IMR-90 (cell line): ENCODE measurements around the gene MARK2. TPM values are rescaled to one million over a fixed set of nuclear protein-coding genes. Genes with fewer than 3 reads are reported as not detected.
A peak's percentile ranks its signal among the peaks of the same experiment; 100 is the strongest.

Source experiments
- ATAC-seq: fragments of 200-7000 bp; cut with Tn5 transposase; 2 replicates; pipeline ENCODE4 v1.9.1; 2020; ENCODE audit warnings: low read depth, mild to moderate bottlenecking, moderate library complexity
- BruUV-seq: library from RNA; stranded (reverse); fragments of 400-500 nt; replicated peaks from 2 replicates; lab custom pipeline; 2021; lab: Mats Ljungman, UMichigan
- CTCF ChIA-PET: fragments of 300-600 bp; formaldehyde crosslinking; extraction: SDS; loops from one replicate; lab custom pipeline; 2021; ENCODE audit warnings: antibody characterized with exemption; lab: Yijun Ruan, JAX
- POLR2A ChIA-PET: fragments of 300-600 bp; sonication (Branson Sonifier 250); formaldehyde crosslinking; loops from one replicate; lab custom pipeline; 2022; ENCODE audit warnings: antibody characterized with exemption; ENCODE audit not compliant: unreplicated experiment; lab: Charles Lee
- DNase-seq: peaks from one replicate; pipeline ENCODE4 v3.0.0; 2013
- H2AFZ ChIP-seq: replicated peaks from 2 replicates; pipeline ENCODE3; 2013; ENCODE audit warnings: low read length, mild to moderate bottlenecking; ENCODE audit not compliant: poor library complexity
- H2AK5ac ChIP-seq: 2 replicates; pipeline ENCODE4 v1.6.1; 2013; ENCODE audit warnings: low read depth, low read length, inconsistent platforms
- H2AK9ac ChIP-seq: replicated peaks from 2 replicates; pipeline ENCODE3; 2013; ENCODE audit warnings: mild to moderate bottlenecking, low read depth, low read length, moderate library complexity; ENCODE audit not compliant: poor library complexity
- H2BK120ac ChIP-seq: 2 replicates; pipeline ENCODE4 v1.6.1; 2013; ENCODE audit warnings: low read depth, low read length, inconsistent platforms
- H2BK15ac ChIP-seq: 3 replicates; pipeline ENCODE4 v1.6.1; 2013; ENCODE audit warnings: low read depth, low read length, inconsistent platforms
- H2BK20ac ChIP-seq: 2 replicates; pipeline ENCODE4 v1.6.1; 2013; ENCODE audit warnings: low read depth, mild to moderate bottlenecking, inconsistent platforms, low read length, moderate library complexity
- H2BK5ac ChIP-seq: 2 replicates; pipeline ENCODE4 v1.6.1; 2013; ENCODE audit warnings: mild to moderate bottlenecking, low read depth, low read length, inconsistent platforms; ENCODE audit not compliant: poor library complexity, severe bottlenecking
- H3K14ac ChIP-seq: replicated peaks from 2 replicates; pipeline ENCODE4 v1.6.1; 2013; ENCODE audit warnings: low read depth, low read length, inconsistent platforms
- H3K18ac ChIP-seq: 2 replicates; pipeline ENCODE4 v1.6.1; 2013; ENCODE audit warnings: low read depth, low read length, control low read depth
- H3K23ac ChIP-seq: 2 replicates; pipeline ENCODE4 v1.6.1; 2013; ENCODE audit warnings: low read depth, low read length, inconsistent platforms
- H3K27ac ChIP-seq: 2 replicates; pipeline ENCODE4 v1.5.1; 2013; ENCODE audit warnings: mild to moderate bottlenecking, control low read depth, low read length; ENCODE audit not compliant: insufficient read depth
- H3K27me3 ChIP-seq: 2 replicates; pipeline ENCODE4 v1.6.1; 2013; ENCODE audit warnings: low read length; ENCODE audit not compliant: control insufficient read depth, insufficient read depth
- H3K36me3 ChIP-seq: 2 replicates; pipeline ENCODE4 v1.6.1; 2013; ENCODE audit warnings: low read length, mixed read lengths; ENCODE audit not compliant: control insufficient read depth, insufficient read depth
- H3K4ac ChIP-seq: 2 replicates; pipeline ENCODE4 v1.6.1; 2013; ENCODE audit warnings: low read depth, low read length, inconsistent platforms
- H3K4me1 ChIP-seq: 2 replicates; pipeline ENCODE4 v1.6.1; 2013; ENCODE audit warnings: low read length, mixed read lengths; ENCODE audit not compliant: control insufficient read depth, insufficient read depth
- H3K4me2 ChIP-seq: 2 replicates; pipeline ENCODE4 v1.6.1; 2013; ENCODE audit warnings: low read depth, mild to moderate bottlenecking, control low read depth, low read length, moderate library complexity
- H3K4me3 ChIP-seq: 2 replicates; pipeline ENCODE4 v1.5.1; 2013; ENCODE audit warnings: low read depth, mild to moderate bottlenecking, control low read depth, low read length, moderate library complexity; ENCODE audit not compliant: insufficient read depth
- H3K56ac ChIP-seq: 2 replicates; pipeline ENCODE4 v1.6.1; 2013; ENCODE audit warnings: low read length, inconsistent platforms; ENCODE audit not compliant: insufficient read depth; ENCODE audit errors: extremely low read depth
- H3K79me1 ChIP-seq, 2 experiments: 2 replicates each; pipeline ENCODE4 v1.6.1; 2013; ENCODE audit warnings: low read length in 2 of 2, inconsistent platforms in 1 of 2, low read depth in 1 of 2
- H3K9ac ChIP-seq: 2 replicates; pipeline ENCODE4 v1.6.1; 2013; ENCODE audit warnings: low read depth, low read length, control low read depth
- H3K9me1 ChIP-seq: 2 replicates; pipeline ENCODE4 v1.6.1; 2013; ENCODE audit warnings: low read length, inconsistent platforms; ENCODE audit not compliant: insufficient read depth
- H3K9me3 ChIP-seq: 2 replicates; pipeline ENCODE4 v1.6.1; 2013; ENCODE audit warnings: low read length; ENCODE audit not compliant: control insufficient read depth, insufficient read depth
- H4K20me1 ChIP-seq: 2 replicates; pipeline ENCODE4 v1.6.1; 2013; ENCODE audit warnings: low read length, inconsistent platforms; ENCODE audit not compliant: insufficient read depth
- H4K5ac ChIP-seq: 2 replicates; pipeline ENCODE4 v1.6.1; 2013; ENCODE audit warnings: mild to moderate bottlenecking, low read depth, low read length, control low read depth
- H4K8ac ChIP-seq, 2 experiments: 2 replicates each; pipeline ENCODE4 v1.6.1; 2013; ENCODE audit warnings: low read depth in 2 of 2, low read length in 2 of 2, control low read depth in 1 of 2, inconsistent platforms in 1 of 2
- H4K91ac ChIP-seq: 2 replicates; pipeline ENCODE4 v1.6.1; 2013; ENCODE audit warnings: low read depth, low read length, inconsistent platforms; ENCODE audit not compliant: insufficient read depth
- BHLHE40 ChIP-seq: fragments of 150-350 bp; IDR thresholded peaks from 2 replicates; pipeline ENCODE4 v1.6.1; 2016; ENCODE audit warnings: mild to moderate bottlenecking, low read depth, low read length
- CEBPB ChIP-seq: IDR thresholded peaks from 2 replicates; pipeline ENCODE4 v1.6.1; 2012; ENCODE audit warnings: low read depth, low read length, improper control_type of control experiment
- CHD1 ChIP-seq: IDR thresholded peaks from 2 replicates; pipeline ENCODE4 v1.6.1; 2012; ENCODE audit warnings: low read depth, low read length, improper control_type of control experiment
- ELK1 ChIP-seq: fragments of 150-350 bp; IDR thresholded peaks from 2 replicates; pipeline ENCODE4 v1.6.1; 2016; ENCODE audit warnings: low read depth, mild to moderate bottlenecking, low read length, moderate library complexity, borderline replicate concordance
- MAFK ChIP-seq: IDR thresholded peaks from 2 replicates; pipeline ENCODE4 v1.6.1; 2012; ENCODE audit warnings: low read depth, low read length, improper control_type of control experiment
- MAZ ChIP-seq: IDR thresholded peaks from 2 replicates; pipeline ENCODE4 v1.6.1; 2012; ENCODE audit warnings: low read depth, mild to moderate bottlenecking, low read length, improper control_type of control experiment, moderate library complexity, borderline replicate concordance
- MXI1 ChIP-seq: IDR thresholded peaks from 2 replicates; pipeline ENCODE4 v1.6.1; 2012; ENCODE audit warnings: low read depth, mild to moderate bottlenecking, low read length, moderate library complexity, borderline replicate concordance
- NFE2L2 ChIP-seq: fragments of 150-350 bp; IDR thresholded peaks from 2 replicates; pipeline ENCODE4 v1.6.1; 2016; ENCODE audit warnings: low read depth, mild to moderate bottlenecking, low read length
- POLR2A ChIP-seq: IDR thresholded peaks from 2 replicates; pipeline ENCODE4 v1.6.1; 2012; ENCODE audit warnings: mild to moderate bottlenecking, low read depth, low read length
- RAD21 ChIP-seq: IDR thresholded peaks from 2 replicates; pipeline ENCODE4 v1.6.1; 2012; ENCODE audit warnings: low read length, improper control_type of control experiment
- RCOR1 ChIP-seq: IDR thresholded peaks from 2 replicates; pipeline ENCODE4 v1.6.1; 2012; ENCODE audit warnings: mild to moderate bottlenecking, low read length, improper control_type of control experiment; ENCODE audit not compliant: insufficient replicate concordance
- RFX5 ChIP-seq: IDR thresholded peaks from 2 replicates; pipeline ENCODE4 v1.8.0; 2012; ENCODE audit warnings: low read depth, mild to moderate bottlenecking, low read length, moderate library complexity
- SMC3 ChIP-seq: fragments of 150-350 bp; IDR thresholded peaks from 2 replicates; pipeline ENCODE4 v1.6.1; 2016; ENCODE audit warnings: low read depth, mild to moderate bottlenecking, antibody characterized with exemption, low read length, moderate library complexity
- USF2 ChIP-seq: fragments of 150-350 bp; IDR thresholded peaks from 2 replicates; pipeline ENCODE4 v1.6.1; 2017; ENCODE audit warnings: mild to moderate bottlenecking, antibody characterized with exemption, low read length, low read depth
- WGBS, 2 experiments: methylation state at CpG; one replicate each; pipeline versions ENCODE4 v1.1.5 to v1.1.7; 2013; ENCODE audit warnings: missing lambda C conversion rate in 2 of 2; ENCODE audit not compliant: insufficient read length in 1 of 2; ENCODE audit errors: extremely low coverage in 2 of 2; 5-methylcytosine and 5-hydroxymethylcytosine counted together
- dilution Hi-C: fragments of 300-500 bp; cut with HindIII; formaldehyde crosslinking; loops from one replicate; pipeline ENCODE4 v1.14.3; 2018; ENCODE audit warnings: low sequenced_read_pairs; ENCODE audit not compliant: unreplicated experiment
- in situ Hi-C: fragments of 300-500 bp; cut with MboI; formaldehyde crosslinking; loops from 3 replicates; pipeline ENCODE4 v1.14.3; 2019; ENCODE audit warnings: low sequenced_read_pairs, inconsistent platforms, mixed read lengths
- intact Hi-C: fragments of 100-400 bp; cut with micrococcal nuclease; formaldehyde crosslinking; loops from 2 replicates; pipeline ENCODE4 v1.10.0; 2022
- polyA plus RNA-seq, 3 experiments: library from polyadenylated mRNA; depleted of rRNA; stranded (reverse); fragments of >200 nt; gene quantifications; 2 replicates each; pipeline ENCODE4 v1.2.3, GENCODE V29; 2012; ENCODE audit warnings: low replicate concordance in 1 of 3
- total RNA-seq: library from RNA; depleted of rRNA; stranded (reverse); fragments of >200 nt; gene quantifications from 2 replicates; pipeline ENCODE4 v1.2.3, GENCODE V29; 2012

The MARK2 gene
- total and polyA plus RNA-seq, 2 of the 4 experiments (the other 2 are of a cell fraction), result 6.6 to 17.3 TPM

- Histone ChIP-seq H3K18ac (no peak overlapping the region; the same call in 1 of the 2 replicates), H3K9ac (0 out of 2 replicates have a peak overlapping the region, but pooled peaks have one; percentile 29), H3K9me3 (0 out of 2 replicates have a peak, but pooled peaks cover 2% of the 10 kb centered on the region), H3K14ac (peak overlapping the region; percentile 35; the same call in 1 of the 2 replicates), H4K5ac (peak overlapping the region; percentile 84), H3K79me1 (peaks cover 0 to 4% of the 10 kb centered on the region in 2 experiments; a peak in 1 of 4 replicates), H4K20me1 (no peaks in the 10 kb centered on the region), H2BK5ac (no peak overlapping the region), H3K36me3 (no peaks in the 10 kb centered on the region), H3K4ac (peak overlapping the region; percentile 79), H3K27me3 (peaks cover 12% of the 10 kb centered on the region; the same call in 1 of the 2 replicates), H3K4me2 (no peak overlapping the region), H2BK15ac (peak overlapping the region; percentile 34; the same call in 1 of the 3 replicates), H3K4me1 (peaks cover 31% of the 10 kb centered on the region), H2AK9ac (peak overlapping the region; percentile 72), H2AK5ac (peak overlapping the region; percentile 70; the same call in 1 of the 2 replicates), H3K56ac (no peak overlapping the region), H4K91ac (peak overlapping the region; percentile 46; the same call in 1 of the 2 replicates), H2BK120ac (peak overlapping the region; percentile 74), H2AFZ (peak overlapping the region; percentile 91), H3K4me3 (no peak overlapping the region), H2BK20ac (no peak overlapping the region), H3K27ac (no peak overlapping the region), H3K9me1 (peaks cover 6% of the 10 kb centered on the region), H3K23ac (no peak overlapping the region), H4K8ac (peak overlapping the region; percentile 83 to 87; a peak in 3 of 4 replicates)
- dilution Hi-C loops, result no loop called here
- ChIA-PET POLR2A (no interaction called here), CTCF (interaction anchor here (0.6 kb wide), 1 partner anchor 18 kb away, joined by 3 read pairs; no protein-coding TSS in a partner anchor)
- intact Hi-C loops, result no loop called here
- in situ Hi-C loops, result no loop called here
- DNase-seq, result no peak
- ATAC-seq, result no peak
- BruUV-seq, result no TSS peak
- 39% methylated on average over 22 of the region's 41 CpGs; no CpG with 5 or more reads in 1 of the 2 experiments for WGBS, 2 experiments
- TF ChIP-seq MAZ (no peak), RAD21 (no peak), SMC3 (no peak), CHD1 (no peak), RCOR1 (no peak), MAFK (no peak), POLR2A (no peak), USF2 (no peak), MXI1 (no peak), ELK1 (no peak), NFE2L2 (no peak), CEBPB (no peak), RFX5 (no peak), BHLHE40 (no peak)
Observed at GRCh38 chr11:63919267-63920125, 80.6 kb downstream of the MARK2 start.
